ENCODE measurements around the gene LRRK1. TPM values are rescaled to one million over a fixed set of nuclear protein-coding genes. Genes with fewer than 3 reads are reported as not detected.

LRRK1 gene
- total RNA-seq, 1 experiment from 2014 or later: 1.7 TPM

DNA sequence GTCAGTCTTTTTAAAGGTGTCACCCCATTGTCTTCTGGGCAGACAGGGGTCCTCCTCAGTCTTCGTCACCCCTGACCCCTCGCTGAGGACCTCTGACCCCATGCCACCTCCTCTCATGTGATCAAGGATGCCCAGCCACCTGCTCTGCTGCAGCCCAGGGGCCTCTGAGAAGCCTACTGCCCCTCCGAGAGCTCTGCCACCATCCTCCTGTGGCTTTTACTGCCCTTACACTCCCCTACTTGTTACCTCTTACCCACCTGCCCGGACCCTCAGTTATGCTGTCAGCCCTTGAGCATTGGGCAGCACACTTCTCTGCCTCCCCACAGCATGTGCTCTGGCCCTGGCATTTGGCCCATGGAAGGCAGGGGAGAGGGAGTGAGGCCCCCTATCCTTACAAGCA is 123.2 kb downstream of the LRRK1 start:
- no peak for DNase-seq (ENCODE audit: low read depth)

DNA sequence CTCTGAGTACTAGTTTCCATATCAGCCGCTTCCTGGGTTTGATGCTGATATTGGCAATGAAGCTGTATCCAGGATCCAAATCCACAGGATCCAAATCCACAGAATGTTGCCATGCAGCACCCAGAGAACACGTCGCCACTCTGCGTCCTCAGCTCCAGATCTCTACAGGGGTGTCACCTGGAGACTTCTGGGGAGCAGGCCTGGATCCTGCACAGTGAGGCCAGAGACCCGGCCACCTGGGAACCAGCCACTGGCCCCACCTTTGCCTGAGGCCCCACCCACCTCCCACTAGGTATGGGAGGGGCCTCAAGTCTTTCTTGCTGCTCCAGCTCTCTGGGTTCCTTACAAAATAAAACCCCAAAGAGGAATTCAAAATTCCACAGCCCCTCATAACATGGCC is 123.9 kb downstream of the LRRK1 start:
- no peak for DNase-seq (ENCODE audit: low read depth)

DNA sequence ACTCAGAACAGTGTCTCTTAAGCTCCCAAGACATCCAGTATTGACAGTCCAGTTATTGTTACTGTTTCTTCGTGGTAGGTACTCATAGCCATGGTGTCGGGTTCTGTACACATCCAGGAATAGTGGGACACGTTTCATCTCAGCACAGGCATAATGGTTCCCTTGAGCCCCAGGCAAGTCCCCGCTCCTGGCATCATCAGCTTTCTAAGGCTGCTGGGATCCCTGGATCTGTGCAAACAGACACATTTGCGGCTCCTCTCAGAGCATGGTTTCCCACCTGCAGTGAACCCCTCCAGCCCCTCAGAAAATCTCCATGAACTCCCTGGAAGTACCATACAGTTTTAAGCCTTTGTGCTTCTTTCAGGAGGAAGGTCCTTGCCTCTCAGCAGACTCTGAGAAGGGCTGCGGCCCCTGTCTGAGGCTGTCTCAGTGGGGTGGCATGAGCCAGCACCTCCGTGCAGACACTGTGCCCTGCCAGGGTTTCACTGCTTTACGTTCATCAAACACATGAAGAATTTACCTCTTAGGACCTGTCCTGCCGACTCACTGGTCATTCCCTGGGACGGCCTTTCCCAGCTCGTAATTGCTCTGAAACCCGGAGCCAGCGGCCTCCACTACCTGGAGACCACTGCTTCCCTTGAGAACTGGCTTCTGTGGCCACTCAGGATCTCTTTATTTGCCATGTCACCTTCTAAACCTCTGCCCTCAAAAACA is 124.9 kb downstream of the LRRK1 start:
- DNase-seq (ENCODE audit: low read depth): no peak

DNA sequence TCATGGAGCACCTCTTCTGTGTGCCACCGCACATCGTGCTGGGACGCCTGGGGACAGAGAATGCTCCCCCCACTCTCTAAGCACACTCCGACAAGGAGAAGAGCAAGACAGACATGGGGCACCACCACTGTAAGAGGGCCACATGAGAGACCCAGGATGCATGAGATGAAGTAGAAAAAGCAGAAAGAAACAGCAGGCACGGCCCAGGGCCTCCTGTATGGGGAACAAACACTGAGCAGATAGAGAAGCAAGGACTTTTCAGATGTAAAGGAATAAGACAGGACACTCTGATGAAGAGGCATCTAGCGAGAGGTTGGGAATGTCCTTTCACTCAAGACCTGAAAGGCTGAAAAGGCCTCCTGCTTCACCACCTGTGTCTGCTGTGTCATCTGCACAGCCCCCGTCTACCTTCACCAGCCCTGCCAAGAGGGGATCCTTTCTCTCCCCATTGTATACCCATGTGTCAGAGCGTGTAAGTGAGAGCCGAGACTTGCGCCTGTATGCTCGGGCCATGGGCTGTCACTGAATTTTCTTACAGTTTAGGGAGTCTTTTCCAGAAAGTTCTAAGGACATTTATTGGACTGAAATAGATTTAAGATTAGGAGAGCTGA is 125.6 kb downstream of the LRRK1 start:
- DNase-seq (ENCODE audit: low read depth): no peak

DNA sequence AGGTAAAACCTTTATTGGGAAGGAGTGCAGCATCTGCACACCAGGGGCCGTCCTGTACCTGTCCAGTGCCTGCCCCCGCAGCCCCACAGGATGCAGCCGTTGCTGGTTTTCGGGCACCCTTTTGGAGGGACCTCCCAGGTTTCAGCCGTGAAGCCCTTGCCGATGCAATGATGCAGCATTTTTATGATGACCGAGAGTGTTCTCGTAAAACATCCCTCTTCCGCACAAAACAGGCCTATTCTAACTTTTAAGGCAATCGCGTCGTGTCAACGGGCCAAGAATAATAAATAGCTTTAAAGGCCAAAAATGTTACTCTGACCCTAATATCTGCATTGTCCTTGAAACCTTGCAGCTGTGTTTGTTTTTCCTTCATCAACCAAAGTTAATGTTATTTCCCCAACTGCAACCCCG is 126.1 kb downstream of the LRRK1 start:
- no peak for DNase-seq (ENCODE audit: low read depth)

DNA sequence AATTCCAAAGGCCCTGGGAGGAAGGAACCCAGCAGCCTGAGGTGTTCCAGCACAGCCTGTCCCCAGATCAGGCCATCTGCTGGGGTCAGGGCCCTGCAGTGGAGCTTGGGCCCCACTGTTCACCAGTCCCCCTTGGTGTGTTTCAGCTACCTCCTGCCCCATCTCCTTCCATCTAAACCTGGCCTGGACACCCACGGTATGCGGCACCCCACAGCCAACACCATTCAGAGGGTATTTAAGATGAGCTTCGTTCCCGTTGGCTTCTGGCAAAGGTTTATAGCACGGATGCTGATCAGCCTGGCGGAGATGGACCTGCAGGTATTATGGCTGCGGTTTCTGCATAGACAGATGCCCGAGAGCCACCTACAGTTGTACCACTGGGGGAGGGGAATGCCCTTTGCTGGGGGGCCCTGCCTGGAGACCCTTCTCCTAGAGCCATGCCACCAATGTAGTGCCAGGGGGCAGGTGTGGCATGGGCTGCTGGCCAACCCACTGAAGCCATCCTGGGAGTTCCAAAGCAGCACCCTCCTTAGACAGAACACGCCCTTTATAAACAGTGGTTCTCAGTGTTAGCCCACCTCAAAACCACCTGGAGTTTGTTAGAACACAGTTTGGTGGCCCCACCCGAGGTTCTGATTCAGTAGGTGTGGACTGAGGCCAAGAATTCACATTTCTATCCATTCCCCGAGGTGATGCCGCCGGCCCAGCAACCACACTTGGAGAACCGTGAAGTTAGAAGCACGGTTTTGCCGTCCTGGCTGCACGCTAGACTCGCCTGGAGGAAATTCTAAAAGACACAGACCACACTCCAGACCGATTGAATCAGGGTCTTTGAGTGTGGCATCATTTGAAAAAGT is 126.9 kb downstream of the LRRK1 start:
- DNase-seq (ENCODE audit: low read depth): no peak

DNA sequence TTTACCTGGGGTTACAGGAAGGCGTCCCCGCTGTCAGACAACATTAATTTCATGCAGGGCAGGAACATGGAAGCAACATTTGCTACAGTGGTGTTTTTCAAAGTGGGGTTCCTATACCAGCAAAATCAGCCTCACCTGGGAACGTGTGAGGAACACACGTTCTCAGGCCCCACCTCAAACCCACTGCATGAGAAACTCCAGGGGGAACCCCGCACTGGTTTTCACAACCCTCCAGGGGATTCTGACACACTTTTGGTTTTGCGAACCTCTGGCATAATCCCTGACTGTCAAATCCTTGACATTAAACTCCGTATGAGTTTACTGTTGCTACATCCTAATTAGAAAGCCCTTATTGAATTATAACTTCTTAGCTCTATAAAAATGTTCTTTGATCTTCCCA is 127.7 kb downstream of the LRRK1 start:
- no peak for DNase-seq (ENCODE audit: low read depth)

DNA sequence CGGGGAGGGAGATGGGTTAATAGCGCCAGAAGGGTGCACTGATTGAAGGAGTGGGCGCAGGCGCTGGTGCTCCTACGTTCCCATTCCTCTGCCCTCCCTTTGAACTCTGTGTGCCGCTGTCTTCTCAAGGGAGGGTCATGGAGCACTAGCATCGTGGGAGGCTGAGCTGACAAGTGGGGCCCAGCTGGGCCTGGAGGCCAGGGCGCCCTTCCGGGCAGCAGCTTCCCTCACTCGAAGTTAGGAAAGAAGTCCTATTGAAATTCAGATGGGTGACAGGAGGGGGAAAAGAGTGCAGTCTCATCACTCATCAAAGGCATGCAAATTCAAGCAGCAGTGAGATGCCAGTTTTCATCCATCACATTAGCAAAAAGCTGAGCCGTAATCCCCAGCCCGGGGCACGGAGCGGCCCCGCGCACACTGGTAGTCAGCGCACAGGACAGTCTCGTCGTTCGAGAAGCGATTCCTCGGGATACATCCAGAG is 128.2 kb downstream of the LRRK1 start:
- no peak for DNase-seq (ENCODE audit: low read depth)

DNA sequence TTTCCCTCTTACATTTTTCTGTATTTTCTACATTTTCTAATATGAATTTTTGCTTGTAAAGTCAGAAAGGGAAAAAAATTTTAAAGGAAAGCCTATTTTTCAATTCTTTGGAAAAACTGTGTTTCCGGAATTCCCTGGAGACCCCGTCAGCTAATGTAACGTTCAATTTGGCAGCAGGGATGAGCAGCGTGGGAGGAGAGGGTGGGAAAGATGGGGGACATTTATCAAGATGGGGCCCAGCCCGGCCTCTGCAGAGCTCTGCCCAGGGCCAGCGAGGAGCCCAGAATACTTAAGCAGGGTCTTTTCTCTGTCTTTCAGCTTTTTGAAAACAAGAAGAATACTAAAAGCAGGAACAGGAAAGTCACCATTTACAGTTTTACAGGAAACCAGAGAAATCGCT is 129.0 kb downstream of the LRRK1 start:
- no peak for DNase-seq (ENCODE audit: low read depth)

DNA sequence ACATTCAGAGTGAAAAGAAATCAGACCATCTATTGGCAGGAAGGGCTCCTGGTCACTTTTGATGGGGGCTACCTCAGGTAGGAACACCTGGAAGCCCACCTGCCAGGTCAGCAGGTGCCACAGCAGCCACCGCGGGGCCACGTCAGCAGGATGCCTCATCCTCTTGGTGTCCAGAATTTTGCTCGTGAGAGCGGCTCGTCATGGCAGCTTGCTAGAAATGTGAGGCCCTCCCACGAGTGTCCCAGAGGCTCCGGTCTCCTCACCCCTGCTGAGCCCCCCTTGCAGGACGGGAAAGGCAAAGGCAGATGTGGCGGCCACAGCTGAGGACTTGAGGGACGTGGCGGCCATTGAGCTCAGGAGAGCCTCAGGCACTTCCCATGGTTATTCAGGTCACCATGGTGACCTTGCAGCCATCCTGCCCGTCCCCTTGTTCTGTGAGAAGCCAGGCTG is 129.4 kb downstream of the LRRK1 start:
- DNase-seq (ENCODE audit: low read depth): no peak

DNA sequence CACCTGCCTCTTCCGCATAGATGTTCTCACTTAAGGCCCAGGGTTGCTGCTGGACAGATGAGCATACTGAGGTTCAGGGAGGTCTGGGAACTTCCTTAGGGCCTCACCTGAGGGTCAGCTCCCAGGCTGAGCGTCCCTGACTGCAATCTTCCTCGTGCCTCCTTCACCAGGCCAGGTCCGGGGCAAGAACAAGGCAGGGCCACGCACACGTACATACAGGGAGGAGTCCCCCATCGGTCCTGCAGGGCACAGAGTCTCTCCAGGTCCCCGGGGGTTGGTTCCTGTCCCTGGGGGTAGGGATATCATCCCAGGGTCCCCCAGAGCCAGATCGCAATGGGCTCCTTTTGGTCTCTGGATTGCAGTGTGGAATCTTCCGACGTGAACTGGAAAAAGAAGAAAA is 130.1 kb downstream of the LRRK1 start:
- no peak for DNase-seq (ENCODE audit: low read depth)

DNA sequence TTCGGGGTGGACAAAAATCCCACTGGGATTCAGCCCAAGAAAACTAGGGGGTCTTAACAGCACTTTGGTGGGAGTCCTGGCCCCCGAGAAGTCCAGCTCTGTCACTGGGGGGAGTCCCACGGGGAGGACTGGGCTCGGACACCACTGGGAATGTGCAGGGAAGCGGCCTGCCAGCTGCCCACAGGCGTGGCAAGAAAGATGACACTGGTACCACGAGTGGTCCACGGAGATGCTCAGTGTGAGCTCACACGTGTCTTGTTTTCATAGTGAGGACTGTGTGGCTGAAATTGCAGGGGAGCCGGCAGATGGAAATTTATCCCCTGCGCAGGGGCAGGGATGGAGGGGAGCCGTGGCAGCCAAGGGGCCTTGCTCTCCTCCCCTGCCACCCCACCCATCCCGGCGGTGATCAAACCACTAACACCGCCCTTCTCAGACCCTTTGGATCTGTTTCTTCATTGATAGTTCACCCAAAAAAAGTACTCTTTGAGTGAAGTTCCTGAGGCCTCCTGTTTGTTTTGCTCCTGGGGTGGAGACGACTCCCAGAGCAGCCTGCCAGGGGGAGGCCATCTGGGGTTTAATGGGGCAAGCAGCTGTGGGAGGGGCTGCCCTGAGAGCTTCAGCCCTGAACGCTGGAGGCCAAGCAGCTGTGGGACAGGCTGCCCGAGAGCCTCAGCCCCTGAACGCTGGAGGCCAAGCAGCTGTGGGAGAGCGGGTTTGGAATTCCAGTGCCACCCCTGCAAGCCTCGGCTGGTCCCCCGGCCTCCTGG is 130.9 kb downstream of the LRRK1 start:
- DNase-seq (ENCODE audit: low read depth): no peak

DNA sequence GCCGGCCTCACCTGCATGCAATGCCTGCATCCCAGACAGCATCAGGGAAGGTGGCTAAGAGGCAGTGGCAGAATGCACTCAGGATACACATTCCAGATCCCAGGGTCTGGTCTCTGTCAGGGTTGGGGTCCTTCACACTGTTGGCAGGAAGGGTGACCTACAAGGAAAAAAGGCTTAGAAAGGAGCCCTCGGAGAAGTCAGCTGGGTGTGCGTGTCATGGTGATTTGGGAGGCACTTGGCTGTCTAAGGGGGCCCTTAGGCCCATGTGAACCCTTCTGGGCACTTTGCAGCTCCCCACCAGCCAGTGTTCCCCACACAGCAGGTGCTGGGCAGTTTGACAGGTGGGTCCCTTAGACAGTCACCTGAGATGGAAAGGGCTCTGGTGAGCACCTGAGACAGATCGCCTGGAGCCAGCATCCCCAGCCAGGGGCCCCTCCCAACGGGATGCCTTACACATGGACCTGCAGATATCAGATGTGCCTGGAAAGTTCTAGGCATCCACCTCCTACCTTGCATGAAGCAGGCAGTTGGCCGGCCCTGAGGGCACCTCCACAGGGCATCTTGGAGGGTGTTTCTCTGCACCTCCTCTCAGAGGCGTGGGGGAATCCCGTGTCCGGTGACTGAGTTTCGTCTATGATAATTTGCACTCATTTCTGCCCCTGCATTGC is 131.6 kb downstream of the LRRK1 start:
- DNase-seq (ENCODE audit: low read depth): no peak

DNA sequence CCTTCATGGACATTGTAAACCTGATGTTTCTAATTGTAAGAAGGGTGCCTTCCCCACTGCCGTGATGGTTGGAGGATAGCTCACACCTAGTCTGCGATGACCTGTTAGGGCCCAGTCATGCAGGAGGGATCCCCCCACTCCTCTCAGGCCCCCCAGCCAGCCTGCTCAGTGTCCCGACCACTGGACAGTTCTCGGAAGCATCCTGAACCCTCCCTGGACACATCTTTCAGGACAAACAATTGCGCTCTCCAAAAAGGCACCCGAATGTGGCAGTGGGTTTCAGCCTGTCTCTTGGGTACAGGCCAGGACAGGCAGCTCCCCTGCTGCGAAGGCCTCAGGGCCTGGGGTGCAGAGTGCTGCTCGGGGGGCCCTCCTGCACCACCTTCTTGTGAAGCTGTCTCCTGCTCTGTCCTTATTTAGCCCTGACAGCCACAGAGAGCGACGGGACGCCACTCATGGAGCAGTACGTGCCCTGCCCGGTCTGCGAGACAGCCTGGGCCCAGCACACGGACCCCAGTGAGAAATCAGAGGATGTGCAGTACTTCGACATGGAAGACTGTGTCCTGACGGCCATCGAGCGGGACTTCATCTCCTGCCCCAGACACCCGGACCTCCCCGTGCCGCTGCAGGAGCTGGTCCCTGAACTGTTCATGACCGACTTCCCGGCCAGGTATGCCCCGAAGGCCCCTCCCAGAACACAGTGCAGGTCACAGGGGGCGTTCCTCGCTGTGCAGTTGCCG is 132.3 kb downstream of the LRRK1 start:
- no peak for DNase-seq (ENCODE audit: low read depth)

DNA sequence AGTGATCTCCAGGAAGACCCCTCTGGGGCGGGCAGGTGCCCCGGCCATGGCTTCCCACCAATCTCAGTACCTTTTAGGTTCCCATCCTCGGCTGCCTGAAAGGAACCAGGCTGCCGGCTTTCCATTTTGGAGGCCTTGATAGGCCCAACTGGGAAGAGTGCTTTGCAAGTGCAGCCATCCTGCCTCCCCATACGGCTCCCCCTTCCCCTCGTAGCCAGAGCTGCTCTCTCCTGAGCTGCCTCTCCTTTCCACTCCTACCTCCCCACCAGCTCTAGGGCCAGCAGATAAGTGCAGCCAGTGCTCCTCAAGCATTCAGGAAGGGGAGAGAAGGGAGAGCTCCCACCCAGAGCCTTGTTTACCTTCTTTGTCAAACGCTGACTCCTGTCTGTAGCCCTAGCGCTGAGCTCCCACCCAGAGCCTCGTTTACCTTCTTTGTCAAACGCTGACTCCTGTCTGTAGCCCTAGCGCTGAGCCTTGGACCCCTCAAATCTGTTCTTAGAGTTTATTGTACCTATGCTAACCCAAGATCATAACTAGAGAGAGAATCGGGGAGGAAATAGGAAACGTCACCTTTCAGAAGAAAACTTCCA is 133.0 kb downstream of the LRRK1 start:
- DNase-seq (ENCODE audit: low read depth): no peak

DNA sequence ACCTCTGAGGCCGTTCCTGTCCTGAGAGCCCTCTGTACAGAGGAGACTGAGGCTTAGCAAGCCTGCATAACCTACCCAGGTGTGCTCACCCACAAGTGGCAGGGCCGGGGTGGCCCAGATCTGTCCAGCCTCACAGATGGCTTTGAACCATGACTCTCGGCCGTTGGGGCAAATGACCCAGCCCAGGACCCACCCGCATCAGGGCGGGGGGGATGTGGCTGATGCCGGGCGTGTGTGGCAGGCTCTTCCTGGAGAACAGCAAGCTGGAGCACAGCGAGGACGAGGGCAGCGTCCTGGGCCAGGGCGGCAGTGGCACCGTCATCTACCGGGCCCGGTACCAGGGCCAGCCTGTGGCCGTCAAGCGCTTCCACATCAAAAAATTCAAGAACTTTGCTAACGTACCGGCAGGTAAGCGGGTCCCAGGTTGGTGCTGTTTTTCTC is 133.5 kb downstream of the LRRK1 start:
- no peak for DNase-seq (ENCODE audit: low read depth)

DNA sequence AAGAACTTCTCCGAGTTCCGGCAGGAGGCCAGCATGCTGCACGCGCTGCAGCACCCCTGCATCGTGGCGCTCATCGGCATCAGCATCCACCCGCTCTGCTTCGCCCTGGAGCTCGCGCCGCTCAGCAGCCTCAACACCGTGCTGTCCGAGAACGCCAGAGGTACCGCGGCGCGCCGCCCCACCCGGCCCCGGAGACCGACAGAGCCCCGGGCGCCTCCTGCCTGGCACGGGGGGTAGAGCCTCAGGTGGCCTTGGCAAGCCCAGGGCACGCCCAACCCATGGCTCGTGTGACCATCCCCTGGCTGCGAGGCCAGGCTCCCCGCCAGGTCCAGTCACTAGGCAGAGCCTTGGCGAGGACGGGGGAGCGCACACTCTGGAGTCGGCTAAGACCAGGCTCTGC is 134.1 kb downstream of the LRRK1 start:
- DNase-seq (ENCODE audit: low read depth): no peak

DNA sequence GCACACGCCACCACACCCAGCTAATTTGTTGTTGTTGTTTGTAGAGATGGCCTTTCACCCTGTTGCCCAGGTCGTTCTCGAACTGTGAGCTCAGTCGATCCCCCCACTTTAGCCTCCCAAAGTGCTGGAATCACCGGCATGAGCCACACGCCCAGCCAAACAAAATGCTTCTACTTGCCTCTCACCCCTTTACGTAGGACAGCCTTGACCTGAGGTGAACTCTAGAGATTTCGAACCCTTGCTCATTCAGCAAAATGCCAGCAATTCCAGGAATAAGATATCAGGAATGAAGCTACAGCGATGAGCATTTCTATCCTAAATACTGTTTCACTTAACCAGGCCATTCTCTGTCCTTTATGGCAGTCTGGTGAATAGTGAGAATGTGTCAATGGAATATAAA is 135.0 kb downstream of the LRRK1 start:
- DNase-seq (ENCODE audit: low read depth): no peak

DNA sequence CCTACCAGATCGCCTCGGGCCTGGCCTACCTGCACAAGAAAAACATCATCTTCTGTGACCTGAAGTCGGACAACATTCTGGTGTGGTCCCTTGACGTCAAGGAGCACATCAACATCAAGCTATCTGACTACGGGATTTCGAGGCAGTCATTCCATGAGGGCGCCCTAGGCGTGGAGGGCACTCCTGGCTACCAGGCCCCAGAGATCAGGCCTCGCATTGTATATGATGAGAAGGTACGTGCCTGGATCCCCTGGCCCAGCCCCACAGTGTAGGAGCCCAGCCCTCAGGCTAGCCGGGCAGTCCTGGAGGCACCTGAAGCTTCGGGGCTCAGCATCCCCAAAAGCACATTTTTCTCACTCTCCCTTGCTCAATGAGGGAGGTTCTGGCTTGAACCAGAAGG is 135.8 kb downstream of the LRRK1 start:
- no peak for DNase-seq (ENCODE audit: low read depth)

DNA sequence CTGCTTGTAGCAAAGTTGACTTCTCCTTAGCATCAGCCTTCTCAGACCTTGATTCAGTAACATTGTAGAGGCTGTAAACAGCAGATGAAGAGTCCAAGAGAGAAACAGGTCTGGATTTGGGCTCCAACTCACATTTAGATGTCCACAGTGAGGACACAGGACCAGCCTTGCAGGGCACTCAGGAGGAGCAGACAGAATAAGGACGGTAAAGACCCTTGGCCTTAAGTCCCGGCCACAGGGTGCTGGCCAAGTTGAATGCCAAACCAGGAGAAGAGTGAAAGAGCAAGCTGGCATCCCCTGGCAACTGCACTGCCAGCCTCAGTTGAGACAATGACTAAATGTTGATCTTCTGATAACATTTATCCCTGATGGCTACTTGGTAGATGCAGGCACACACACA is 136.3 kb downstream of the LRRK1 start:
- no peak for DNase-seq (ENCODE audit: low read depth)
